CD4-positive, alpha-beta T cell treated with Interleukin-10 for 1 hour (primary cell): Measurements from ENCODE around the gene RGS6.

Experiments
- DNase-seq: peaks from one replicate; pipeline ENCODE4 v3.0.0-alpha.2; 2020

The RGS6 gene

DNA sequence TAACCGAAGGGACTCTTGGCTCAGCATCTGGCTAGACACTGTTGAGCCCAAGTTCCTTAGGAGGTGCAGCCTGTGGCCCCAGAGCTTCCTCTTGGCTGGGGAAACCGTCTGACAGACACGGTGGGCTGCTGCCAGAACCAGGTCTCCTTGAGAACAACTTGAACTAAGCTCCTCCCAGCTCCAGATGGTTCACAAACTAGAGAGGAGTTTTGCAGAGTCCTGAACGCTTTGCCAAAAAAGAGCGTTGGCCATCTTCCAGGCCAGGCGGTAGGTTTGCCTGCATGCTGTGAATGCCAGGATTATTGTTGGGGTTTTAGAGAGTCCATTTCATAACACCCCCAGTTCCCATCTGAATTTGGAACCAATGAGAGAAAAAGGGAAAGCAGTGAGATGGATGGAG lies 399.8 kb downstream of the RGS6 start:
- no peak for DNase-seq

DNA sequence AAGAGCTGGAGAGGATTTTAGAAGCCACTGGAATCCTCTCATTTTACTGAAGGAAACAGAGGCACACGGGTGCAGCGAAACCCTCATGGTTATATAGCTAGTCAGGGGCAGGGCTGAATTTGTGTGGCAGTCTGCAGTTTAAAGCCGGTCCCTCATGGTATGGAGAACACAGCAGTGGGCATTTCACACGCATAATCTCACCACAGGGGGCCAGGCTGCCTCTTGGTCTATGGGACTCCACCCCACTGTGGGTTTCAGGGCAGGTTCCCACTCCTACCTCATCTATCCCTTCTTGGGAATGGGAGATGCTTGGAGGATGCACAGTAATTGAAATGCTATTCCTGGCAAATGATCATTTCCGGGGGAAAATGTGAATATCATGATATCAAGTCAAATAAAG lies 400.6 kb downstream of the RGS6 start:
- DNase-seq = no peak

DNA sequence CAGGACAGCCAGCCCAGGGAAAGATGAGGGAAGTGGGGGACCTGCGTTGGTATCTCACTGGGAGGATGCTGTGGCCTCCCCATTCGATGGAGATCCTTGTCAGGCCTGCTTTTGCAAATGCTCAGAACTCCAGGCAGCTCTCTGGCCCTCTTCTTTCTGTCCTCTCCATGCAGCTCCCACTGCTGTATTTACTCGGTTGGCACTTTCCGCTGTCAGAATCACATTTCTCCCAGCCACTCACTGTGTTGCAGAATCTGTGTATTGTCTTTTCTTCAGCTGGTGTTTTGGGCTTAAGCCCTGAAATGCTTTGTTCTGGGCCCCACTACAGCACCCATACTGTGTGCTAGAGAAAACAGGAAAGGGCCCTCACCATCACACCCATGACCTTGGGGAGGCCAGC lies 401.1 kb downstream of the RGS6 start:
- DNase-seq = no peak

DNA sequence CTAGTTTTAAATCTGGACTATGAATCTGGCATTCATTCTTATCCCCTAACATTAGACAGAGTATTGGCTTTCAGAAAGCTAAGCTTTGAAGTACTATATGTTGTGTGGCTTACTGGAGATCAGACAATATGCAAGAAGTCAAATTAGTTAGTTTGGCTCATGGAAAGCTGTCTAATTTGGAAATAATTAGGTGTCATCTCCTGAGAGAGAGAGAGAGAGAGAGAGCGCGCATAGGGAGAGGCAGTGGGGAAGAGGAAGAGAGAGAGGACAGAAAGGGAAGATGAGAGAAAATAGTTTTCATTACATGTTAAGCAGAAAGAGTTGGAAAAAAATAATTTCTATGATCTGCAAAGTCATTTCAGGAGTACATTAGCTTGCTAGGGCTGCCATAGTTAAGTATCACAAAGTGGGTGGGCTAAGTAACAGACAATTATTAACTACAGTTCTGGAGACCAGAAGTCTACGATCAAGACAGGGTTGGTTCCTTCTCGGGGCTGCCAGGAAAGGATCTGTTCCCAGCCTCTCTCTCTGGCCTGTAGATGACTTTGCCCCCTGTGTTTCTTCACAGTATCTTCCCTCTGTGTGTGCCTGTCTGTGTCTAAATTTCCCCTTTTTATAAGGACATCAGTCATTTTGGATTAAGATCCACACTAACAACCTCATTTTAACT lies 404.2 kb downstream of the RGS6 start:
- DNase-seq = no peak

DNA sequence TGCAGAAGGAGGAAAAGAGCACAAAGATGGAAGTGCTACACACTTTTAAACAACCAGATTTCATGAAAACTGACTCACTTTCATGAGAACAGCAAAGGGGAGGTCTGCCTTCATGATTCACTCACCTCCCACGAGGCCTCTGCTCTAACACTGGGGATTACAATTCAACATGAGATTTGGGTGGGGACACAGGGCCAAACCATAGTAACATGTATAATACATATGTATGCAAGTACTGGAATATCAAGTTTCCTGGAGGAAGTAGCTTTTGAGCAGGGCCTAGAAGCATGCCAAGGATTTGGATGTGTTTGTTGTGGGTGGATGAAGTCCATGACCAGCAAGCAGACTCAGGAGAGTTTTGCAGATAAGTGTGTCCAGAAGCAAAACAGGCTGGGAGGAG lies 409.0 kb downstream of the RGS6 start:
- no peak for DNase-seq

DNA sequence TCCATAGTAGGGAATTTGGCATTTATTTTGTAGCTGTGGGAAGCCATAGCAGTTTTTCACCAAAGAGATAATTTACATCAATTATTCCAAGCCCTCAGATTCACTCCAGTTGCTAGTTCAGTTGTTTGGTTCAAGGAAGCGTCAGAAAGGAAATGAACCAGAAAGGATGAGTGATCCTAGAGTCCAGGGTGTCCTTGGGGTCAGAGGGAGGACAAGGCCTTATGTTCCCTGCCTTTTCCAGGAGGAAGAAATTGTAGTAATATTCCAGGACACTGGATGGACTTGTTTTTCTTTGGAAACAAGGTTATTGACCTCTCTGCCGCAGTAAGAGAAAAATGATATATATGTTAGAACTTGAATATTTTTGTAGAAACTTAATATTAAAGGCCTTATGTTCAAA lies 409.5 kb downstream of the RGS6 start:
- no peak for DNase-seq

DNA sequence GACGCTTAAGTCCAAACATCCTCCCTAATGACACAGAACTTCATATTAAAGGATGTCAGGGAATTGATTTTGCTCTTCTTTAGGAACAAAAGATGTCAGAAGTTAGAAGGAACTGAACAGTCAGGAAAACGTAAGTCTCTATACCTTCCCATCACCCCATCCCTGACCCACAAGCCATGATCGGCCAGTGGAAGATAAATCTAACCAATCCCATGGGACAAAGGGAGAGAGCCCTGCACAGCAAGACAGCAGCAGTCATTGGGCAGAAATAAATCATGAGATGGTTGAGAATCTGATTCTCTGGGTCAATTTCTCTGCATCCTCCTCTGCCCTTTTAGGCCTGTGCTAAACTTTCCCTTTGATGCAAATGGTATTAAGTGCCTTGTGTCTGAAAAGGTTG lies 414.9 kb downstream of the RGS6 start:
- no peak for DNase-seq

DNA sequence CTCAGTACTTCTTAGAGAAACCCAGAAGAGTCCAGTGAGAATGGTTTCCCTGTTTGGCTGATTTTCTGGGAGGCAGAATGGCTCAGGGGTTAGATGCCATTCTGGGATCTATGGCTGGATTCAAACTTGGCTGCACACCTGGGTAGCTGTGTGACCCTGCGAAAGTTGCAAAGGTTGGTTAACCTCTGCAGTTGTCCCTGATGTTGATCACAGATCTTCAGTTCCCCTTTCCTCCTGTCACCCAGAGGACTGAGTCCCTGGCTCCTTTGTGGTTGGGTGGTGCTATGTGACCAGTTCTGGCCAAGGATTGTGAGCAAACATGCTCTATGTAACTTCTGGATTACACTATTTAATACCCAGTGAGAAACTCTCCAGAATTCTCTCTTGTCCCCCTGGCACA lies 418.0 kb downstream of the RGS6 start:
- no peak for DNase-seq

DNA sequence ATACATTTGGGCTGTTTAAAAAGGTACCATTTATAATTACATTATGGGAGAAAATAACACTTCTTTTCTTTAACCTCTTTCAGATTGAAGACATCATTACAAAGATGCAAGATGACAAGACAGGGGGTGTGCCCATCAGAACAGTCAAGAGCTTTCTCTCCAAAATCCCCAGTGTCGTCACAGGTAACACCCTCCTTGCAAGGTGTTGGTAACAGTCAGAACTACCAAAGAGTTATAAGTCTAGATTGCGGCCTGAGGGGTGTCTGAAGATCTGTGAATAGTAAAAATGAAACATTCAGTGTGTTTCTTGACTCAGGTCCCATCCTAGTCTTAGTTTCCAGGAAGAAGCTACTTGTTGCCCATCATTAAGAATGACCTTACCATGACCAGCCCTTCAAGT lies 419.8 kb downstream of the RGS6 start:
- no peak for DNase-seq

DNA sequence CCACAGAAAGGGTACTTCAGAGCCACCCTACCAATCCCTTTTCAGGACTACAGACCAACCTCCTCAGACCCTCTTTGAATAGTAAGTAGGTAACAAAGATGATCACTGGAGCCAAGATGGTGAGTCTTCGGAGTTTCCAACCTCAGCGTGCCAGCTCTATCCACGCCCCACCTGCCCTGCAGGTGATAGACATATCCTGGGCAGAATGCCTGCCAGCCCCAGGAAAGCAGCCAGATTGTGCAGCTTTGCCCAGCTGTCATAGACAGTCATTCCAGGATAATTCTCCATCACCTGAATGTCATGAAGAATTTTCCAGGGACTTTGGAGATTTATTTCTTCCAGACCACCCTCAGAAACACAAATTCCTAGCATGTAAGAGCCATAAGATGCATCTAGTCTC lies 434.4 kb downstream of the RGS6 start:
- DNase-seq = no peak

DNA sequence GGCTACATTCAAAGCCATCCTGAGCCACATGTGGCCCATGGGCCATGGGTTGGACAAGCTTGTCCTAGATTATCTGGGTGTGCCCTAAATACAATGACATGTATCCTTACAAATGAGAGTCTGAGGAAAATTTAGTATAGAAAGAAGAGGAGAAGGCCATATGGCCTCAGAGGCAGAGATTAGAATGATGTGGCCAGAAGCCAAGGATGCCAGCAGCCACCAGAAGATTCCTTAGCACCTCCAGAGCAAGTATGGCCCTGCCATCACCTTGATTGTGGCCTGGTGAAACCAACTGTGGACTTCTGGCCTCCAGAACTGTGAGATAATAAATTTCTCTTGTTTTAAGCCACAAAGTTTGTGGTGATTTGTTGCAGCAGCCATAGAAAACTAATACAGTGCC lies 436.9 kb downstream of the RGS6 start:
- no peak for DNase-seq

DNA sequence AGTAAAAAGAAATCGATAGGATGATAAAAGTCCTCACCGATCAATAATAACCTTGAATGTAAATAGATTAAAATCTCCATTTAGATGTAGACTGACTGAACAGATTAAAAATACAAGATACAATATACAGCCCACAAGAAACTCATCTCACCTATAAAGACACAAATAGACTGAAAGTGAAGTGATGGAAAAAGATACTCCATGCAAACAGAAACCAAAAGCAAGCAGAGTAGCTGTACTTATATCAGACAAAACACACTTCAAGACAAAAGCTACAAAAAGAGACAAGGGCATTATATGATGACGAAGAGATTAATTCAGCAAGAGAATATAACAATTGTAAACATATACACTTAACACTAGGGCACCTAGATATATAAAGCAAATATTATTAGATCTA lies 444.8 kb downstream of the RGS6 start:
- DNase-seq = no peak

DNA sequence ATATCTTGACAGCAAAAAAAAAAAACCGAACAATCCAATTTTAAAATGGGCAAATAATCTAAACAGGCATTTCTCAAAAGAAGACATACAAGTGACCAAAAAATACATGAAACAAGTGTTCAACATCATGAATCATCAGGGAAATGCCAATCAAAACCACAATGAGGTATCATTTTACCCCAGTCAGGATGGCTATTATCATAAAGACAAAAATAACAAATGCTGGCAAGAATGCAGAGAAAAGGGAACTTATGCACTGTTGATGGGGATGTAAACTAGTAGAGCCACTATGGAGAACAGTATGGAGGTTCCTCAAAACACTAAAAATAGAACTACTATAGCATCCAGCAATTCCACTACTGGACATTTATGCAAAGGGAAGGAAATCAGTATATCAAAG lies 448.2 kb downstream of the RGS6 start:
- no peak for DNase-seq

DNA sequence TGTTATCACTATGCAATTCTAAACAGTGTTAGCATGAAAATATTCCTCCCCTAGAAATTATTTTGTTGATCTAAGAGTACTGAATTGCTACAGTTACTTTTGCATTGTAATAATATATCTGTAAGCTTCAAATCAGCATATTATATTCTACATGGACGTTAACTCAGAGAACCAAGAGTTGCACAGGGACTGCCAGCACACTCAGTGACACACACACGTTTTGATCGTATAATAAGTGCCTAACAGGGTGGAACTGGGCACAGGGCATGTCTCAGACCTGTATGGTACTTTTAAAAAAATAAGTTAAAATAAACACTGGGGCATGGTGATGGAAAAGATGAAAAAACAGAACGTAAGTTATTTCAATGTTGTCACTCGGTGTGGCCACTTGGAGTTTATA lies 451.6 kb downstream of the RGS6 start:
- DNase-seq = no peak

DNA sequence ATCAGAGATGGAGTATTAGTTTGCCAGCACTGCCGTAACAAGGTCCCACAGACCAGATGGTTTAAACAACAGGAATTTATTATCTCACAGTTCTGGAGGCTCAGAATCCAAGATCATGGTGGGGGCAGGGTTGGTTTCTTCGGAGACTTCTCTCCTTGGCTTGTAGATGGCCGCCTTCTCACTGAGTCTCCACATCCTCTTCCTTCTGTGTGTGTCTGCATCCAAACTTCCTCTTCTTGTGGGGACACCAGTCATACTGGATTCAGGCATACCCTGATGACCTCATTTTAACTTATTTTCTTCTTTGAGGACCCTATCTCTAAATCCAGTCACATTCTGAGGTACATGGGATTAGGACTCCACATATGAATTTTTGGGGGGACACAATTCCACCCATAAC lies 455.5 kb downstream of the RGS6 start:
- no peak for DNase-seq

DNA sequence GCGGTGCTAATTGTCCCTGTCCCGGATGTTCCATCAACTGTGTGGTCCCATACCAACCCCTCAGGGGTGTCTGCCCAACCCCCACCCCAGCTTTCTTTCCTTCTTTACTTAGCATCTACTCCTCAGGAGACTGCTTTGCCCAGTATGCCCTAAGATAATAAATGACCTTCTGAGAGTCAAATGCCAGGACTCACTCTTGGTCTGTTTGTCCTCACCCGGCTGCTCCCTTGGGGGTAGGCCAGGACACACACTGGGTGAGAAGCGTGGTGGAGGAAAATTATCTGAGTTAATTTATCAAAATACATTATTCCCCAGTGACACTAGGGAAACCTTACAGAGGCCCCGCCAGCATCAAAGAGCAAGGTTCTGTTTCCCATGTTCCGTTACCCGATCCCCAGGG lies 457.0 kb downstream of the RGS6 start:
- no peak for DNase-seq

DNA sequence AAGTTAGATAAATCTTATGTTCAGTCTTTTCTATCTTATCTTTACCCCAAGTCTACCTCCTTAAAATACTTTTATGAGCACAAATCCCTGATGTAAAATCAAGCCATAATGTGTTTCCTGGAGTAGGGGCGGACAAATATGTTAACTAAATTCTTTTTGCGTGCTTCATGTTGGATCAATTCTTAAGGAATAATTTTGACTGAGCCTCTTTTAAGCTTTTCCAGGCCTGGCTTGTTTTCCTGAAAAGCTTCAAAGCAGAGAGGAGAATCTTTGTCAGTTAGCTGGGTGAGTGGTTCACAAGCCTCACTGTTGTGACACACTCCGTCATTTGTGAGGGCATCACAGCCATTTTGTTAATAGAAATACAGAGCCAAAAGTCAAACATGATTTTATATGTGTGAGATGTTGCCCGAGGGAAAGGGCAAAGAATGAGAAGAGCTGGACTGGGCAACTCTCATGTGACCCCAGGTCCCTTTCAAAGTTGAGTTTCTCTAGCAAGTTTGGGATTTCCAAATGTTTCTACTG lies 468.9 kb downstream of the RGS6 start:
- no peak for DNase-seq

DNA sequence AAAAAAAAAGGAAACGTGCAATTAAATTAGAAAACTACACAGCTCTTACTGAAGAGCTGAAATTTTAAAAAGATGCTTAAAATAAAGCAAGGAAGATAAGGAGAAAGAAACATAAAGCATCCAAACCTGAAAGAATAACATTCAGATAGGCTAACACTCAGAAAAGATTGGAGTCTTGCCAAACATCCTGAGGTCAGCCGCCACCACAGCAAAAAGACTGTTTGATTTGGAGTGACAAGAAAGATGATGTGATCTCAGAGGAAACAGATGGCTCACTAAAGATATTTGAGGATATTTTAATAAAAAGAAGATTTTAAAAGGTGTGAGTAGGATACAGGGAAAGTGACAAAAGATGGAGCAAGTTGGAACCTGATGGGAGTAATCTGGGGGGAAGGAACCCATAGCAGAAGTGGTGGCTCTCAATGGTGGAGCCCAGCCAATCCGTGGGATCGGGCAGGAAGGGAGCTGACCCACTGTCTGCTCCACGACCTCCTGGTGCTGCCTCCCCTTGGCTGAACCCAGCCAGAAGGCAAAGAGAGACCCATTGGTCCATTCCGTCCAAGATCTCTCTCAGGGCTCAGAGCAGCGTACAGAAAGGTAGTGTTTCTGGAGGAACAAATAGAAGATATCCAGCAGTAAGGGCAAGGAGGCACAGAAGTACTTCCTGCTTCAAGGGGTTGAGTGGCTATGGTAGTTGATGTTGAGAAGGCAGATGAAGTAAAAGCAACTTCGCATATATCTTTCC lies 469.6 kb downstream of the RGS6 start:
- DNase-seq = peak; percentile 25

DNA sequence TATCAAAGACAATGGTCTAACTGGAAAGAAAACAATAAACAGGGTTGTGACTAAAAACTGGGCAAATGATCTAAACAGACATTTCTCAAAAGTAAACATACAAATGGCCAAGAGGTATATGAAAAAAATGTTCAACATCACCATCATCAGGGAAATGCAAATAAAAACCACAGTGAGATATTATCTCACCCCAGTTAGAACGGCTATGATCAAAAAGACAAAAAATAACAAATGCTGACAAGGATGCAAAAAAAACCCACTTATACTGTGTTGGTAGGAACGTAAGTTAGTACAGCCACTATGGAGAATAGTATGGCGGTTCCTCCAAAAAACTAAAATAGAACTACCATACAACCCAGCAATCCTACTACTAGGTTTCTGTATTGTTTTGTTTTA lies 470.1 kb downstream of the RGS6 start:
- no peak for DNase-seq

DNA sequence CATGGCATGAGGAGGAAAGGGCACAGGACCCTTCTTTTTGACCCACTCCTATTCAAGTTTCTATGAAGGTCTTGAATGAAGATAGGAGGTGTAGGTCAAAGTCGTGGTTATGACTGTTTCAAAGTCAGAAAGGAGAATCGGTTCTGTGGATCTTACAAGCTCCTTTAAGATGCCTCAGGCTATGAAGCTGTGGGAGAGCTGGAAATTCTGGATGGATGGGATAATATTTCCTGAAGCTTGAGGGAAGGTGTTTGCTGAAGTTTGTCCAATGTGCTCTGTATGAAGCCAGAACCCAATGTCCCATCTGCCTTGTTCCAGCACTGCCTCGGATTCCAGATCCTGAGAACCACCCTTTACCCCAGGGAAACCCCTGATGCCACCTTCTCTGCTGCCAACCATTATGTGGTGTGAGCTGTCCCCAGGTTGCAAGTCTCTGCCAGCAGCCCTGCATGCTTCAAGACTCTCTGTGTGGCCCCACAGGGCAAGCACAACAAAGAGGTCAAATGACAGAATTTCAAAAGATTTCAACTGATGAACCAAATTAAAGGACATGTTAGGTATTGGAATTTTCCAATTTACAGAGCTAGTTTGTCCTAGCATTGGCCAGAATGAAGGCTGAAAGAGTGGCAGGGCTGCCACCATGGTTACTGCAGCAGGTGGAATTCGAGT lies 472.0 kb downstream of the RGS6 start:
- no peak for DNase-seq

DNA sequence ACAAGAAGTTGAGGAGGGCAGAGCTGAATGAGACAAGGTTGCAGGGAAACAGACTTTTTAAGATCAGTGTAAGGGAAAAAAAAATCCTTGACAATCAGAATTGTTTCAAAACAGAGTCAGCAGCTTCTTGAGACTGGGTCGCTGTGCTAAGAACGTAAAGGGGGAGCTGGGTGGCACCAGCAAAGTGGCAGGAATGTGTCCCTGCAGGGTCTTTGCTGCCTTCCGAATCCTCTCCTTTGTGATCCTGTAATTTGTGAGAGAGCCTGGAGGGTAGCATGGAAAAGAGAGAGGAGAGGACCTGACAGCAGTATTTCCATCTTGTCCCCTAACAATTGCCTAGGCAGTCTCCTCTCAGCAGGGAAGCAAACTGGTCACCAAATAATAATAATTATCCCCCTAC lies 472.8 kb downstream of the RGS6 start:
- DNase-seq = no peak

DNA sequence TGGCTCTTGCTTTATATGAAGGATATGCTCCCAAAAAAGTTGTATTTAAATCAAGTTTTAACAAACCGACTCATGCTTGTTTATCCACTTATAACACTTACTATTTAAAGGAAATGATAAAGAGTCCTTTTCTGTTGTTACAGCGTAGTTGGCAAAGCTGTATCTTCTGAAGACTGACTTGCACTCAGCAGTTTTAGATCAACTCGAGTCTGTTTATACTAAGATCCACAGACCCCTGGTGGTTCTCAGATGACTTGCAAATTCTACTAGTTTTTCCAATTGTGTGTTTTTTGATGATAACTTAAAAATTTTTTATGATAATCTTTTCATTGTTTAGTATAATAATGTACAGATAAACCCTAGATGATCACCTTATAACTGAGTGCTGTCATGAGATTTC lies 475.8 kb downstream of the RGS6 start:
- no peak for DNase-seq

DNA sequence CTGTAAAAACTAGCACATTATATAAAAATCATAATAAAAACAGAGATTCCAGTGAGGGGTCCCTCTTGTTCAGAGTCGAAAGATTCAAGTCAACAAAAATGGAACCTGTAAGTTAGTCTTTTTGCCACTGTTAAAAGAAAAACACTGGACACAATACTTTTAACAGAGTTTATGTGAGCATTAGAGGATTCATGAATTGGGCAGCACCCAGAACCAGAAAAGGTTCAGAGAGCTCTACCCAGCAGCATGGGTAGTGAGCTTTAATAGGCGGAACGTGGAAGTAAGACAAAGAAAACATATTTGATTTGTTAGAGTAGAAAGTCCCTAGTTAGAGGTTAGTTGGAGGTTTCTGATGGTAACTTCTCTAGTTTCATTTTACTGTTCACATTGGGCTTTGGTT lies 476.8 kb downstream of the RGS6 start:
- DNase-seq = no peak
